Loucy (cell line): Measurements from ENCODE around the gene TNNT3.

Source experiments
- CTCF ChIP-seq: fragments of 200-600 bp; sonication (generic); conservative IDR thresholded peaks from 2 replicates; pipeline ENCODE4 v1.5.1; 2014; ENCODE audit warnings: mild to moderate bottlenecking, antibody characterized with exemption, low read length
- EZH2phosphoT487 ChIP-seq: fragments of 200-600 bp; IDR thresholded peaks from 2 replicates; pipeline ENCODE4 v1.6.1; 2018; ENCODE audit warnings: antibody characterized with exemption, mild to moderate bottlenecking, moderate library complexity, borderline replicate concordance

GRCh38 chr11:1969776-1970175 is 50.3 kb downstream of the TNNT3 start:
- no peak for TF ChIP-seq CTCF
- no peak for TF ChIP-seq EZH2phosphoT487
